GM06990 (cell line): ENCODE data around the gene EME2.
A peak's percentile ranks its signal among the peaks of the same experiment; 100 is the strongest.
"Not testable (repeated sequence)": the region's sequence is repeated elsewhere in the genome, so short reads cannot be mapped to it uniquely, and the experiment has no call there.

Experiments
- DNase-seq: peaks from one replicate; pipeline ENCODE4 v3.0.0-alpha.2; 2011; ENCODE audit not compliant: insufficient read length; ENCODE audit errors: extremely low read depth
- H3K27me3 ChIP-seq: replicated peaks from 2 replicates; pipeline ENCODE4 v1.6.0; 2011; ENCODE audit warnings: low read length; ENCODE audit not compliant: control insufficient read depth, insufficient read depth
- H3K36me3 ChIP-seq: 2 replicates; pipeline ENCODE4 v1.5.1; 2011; ENCODE audit warnings: low read length; ENCODE audit not compliant: control insufficient read depth, insufficient read depth
- H3K4me3 ChIP-seq: replicated peaks from 2 replicates; pipeline ENCODE4 v1.5.1; 2011; ENCODE audit warnings: low read depth, mild to moderate bottlenecking, control low read depth, low read length
- CTCF ChIP-seq: IDR thresholded peaks from 2 replicates; pipeline ENCODE4 v1.5.1; 2011; ENCODE audit warnings: low read length, control low read depth, mild to moderate bottlenecking, inconsistent platforms; ENCODE audit not compliant: insufficient read depth, poor library complexity, severe bottlenecking

EME2 gene

GRCh38 chr16:1794908-1795666 lies 22.5 kb downstream of the EME2 start:
- DNase-seq: no peak
- H3K36me3 ChIP-seq: peaks cover 3% of the 10 kb centered on the region
- H3K4me3 ChIP-seq: no peak overlapping the region
- H3K27me3 ChIP-seq: no peaks in the 10 kb centered on the region
- no peak for TF ChIP-seq CTCF

- H3K27me3 ChIP-seq, H3K4me3 ChIP-seq, H3K36me3 ChIP-seq, DNase-seq: not testable (repeated sequence)
These were observed 26.7 kb downstream of the EME2 start for GRCh38 chr16:1799263-1799662.

GRCh38 chr16:1800701-1801100 lies 28.1 kb downstream of the EME2 start:
- no peak for TF ChIP-seq CTCF

GRCh38 chr16:1807626-1808025 lies 35.0 kb downstream of the EME2 start:
- DNase-seq: no peak
- no peak for TF ChIP-seq CTCF
- peaks cover 7% of the 10 kb centered on the region for H3K36me3 ChIP-seq
- H3K27me3 ChIP-seq: no peaks in the 10 kb centered on the region
- H3K4me3 ChIP-seq: no peak overlapping the region

More at GRCh38 chr16:1800701-1801100, 28.1 kb downstream of the EME2 start:
- Histone ChIP-seq H3K4me3 (no peak overlapping the region), H3K27me3 (no peaks in the 10 kb centered on the region), H3K36me3 (no peaks in the 10 kb centered on the region)
- DNase-seq: no peak

GRCh38 chr16:1808691-1809090 lies 36.1 kb downstream of the EME2 start:
- no peak for DNase-seq
- TF ChIP-seq CTCF: no peak
- peaks cover 7% of the 10 kb centered on the region for H3K36me3 ChIP-seq
- no peak overlapping the region for H3K4me3 ChIP-seq
- no peaks in the 10 kb centered on the region for H3K27me3 ChIP-seq

- Histone ChIP-seq H3K4me3 (no peak overlapping the region), H3K27me3 (no peaks in the 10 kb centered on the region), H3K36me3 (peaks cover 7% of the 10 kb centered on the region)
- DNase-seq: peak; percentile 8
- TF ChIP-seq CTCF: no peak
These were observed 36.7 kb downstream of the EME2 start for GRCh38 chr16:1809281-1809801.
